Panc1 (cell line): Measurements from ENCODE around the gene ATP1A1. TPM values are rescaled to one million over a fixed set of nuclear protein-coding genes. Genes with fewer than 3 reads are reported as not detected.

Experiments
- ATAC-seq: fragments of 200-7000 bp; cut with Tn5 transposase; 2 replicates; pipeline ENCODE4 v1.9.1; 2020; ENCODE audit warnings: mild to moderate bottlenecking, moderate library complexity
- BruUV-seq: library from RNA; stranded (reverse); fragments of 400-500 nt; replicated peaks from 2 replicates; lab custom pipeline; 2021; lab: Mats Ljungman, UMichigan
- CTCF ChIA-PET: fragments of 300-600 bp; sonication (Branson Sonifier 250); formaldehyde crosslinking; loops from one replicate; lab custom pipeline; 2022; ENCODE audit warnings: antibody characterized with exemption; lab: Charles Lee
- POLR2A ChIA-PET: fragments of 300-600 bp; sonication (Branson Sonifier 250); formaldehyde crosslinking; loops from one replicate; lab custom pipeline; 2022; ENCODE audit warnings: antibody characterized with exemption; lab: Charles Lee
- DNase-seq: peaks from one replicate; pipeline ENCODE4 v3.0.0-alpha.2; 2010; ENCODE audit warnings: low read depth, low spot score
- H3K27ac ChIP-seq: 2 replicates; pipeline ENCODE4 v1.5.1; 2011; ENCODE audit warnings: mild to moderate bottlenecking, low read length, inconsistent platforms
- H3K27me3 ChIP-seq: fragments of 200-500 bp; sonication (Bioruptor generic); 2 replicates; pipeline ENCODE4 v1.6.0; 2014; ENCODE audit warnings: low read length, inconsistent platforms; ENCODE audit not compliant: control insufficient read depth, insufficient read depth
- H3K36me3 ChIP-seq: fragments of 200-500 bp; sonication (Bioruptor generic); 2 replicates; pipeline ENCODE4 v1.5.1; 2014; ENCODE audit warnings: inconsistent platforms, mild to moderate bottlenecking, low read length, moderate library complexity; ENCODE audit not compliant: control insufficient read depth, insufficient read depth
- H3K4me1 ChIP-seq: 2 replicates; pipeline ENCODE4 v1.5.1; 2011; ENCODE audit warnings: inconsistent platforms, mild to moderate bottlenecking, low read length, moderate library complexity; ENCODE audit not compliant: control insufficient read depth, insufficient read depth
- H3K4me3 ChIP-seq, 2 experiments: 2 replicates each; pipeline ENCODE4 v1.5.1; 2011 to 2012; ENCODE audit warnings: low read depth in 2 of 2, low read length in 2 of 2, mild to moderate bottlenecking in 2 of 2, inconsistent platforms in 1 of 2, moderate library complexity in 1 of 2
- H3K9me3 ChIP-seq: fragments of 200-500 bp; sonication (Bioruptor generic); 2 replicates; pipeline ENCODE4 v1.5.1; 2014; ENCODE audit warnings: low read depth, mild to moderate bottlenecking, inconsistent platforms, low read length, moderate library complexity; ENCODE audit not compliant: control insufficient read depth, insufficient read depth
- CTCF ChIP-seq: fragments of 450-650 bp; IDR thresholded peaks from 2 replicates; pipeline ENCODE4 v1.5.1; 2017; ENCODE audit warnings: mild to moderate bottlenecking
- POLR2AphosphoS5 ChIP-seq: IDR thresholded peaks from 2 replicates; pipeline ENCODE4 v1.6.1; 2012; ENCODE audit warnings: mild to moderate bottlenecking, low read depth, low read length, moderate library complexity
- REST ChIP-seq, 2 experiments: IDR thresholded peaks; 2 replicates each; pipeline ENCODE4 v1.6.1; 2011 to 2012; ENCODE audit warnings: low read depth in 2 of 2, control low read depth in 1 of 2, low read length in 1 of 2, mild to moderate bottlenecking in 1 of 2, moderate library complexity in 1 of 2; ENCODE audit not compliant: insufficient read depth in 1 of 2
- SIN3A ChIP-seq: IDR thresholded peaks from 2 replicates; pipeline ENCODE4 v1.6.1; 2012; ENCODE audit warnings: low read depth, mild to moderate bottlenecking, low read length, moderate library complexity, borderline replicate concordance; ENCODE audit not compliant: insufficient read depth
- TCF7L2 ChIP-seq: IDR thresholded peaks from 2 replicates; pipeline ENCODE4 v1.6.1; 2011; ENCODE audit warnings: mild to moderate bottlenecking, low read depth, low read length, inconsistent platforms
- in situ Hi-C: cut with HindIII; loops from 2 replicates; pipeline ENCODE4 v1.10.0; 2016; ENCODE audit warnings: low sequenced_read_pairs, low pct_unique_long_range_greater_than_20kb
- intact Hi-C: fragments of 100-400 bp; cut with micrococcal nuclease; formaldehyde crosslinking; loops from one replicate; pipeline ENCODE4 v1.10.0; 2022; ENCODE audit not compliant: unreplicated experiment
- total RNA-seq: library from RNA; stranded (reverse); gene quantifications from one replicate; pipeline ENCODE4 v1.2.1, GENCODE V29; 2021; ENCODE audit not compliant: unreplicated experiment

Gene ATP1A1
- total RNA-seq, 1 experiment from 2014 or later, result 131 TPM

GRCh38 chr1:116418091-116418830 lies 45.2 kb downstream of the ATP1A1 start:
- Histone ChIP-seq H3K4me1 (peaks cover 4% of the 10 kb centered on the region; the same call in 1 of the 2 replicates), H3K27ac (peak overlapping the region; percentile 95), H3K4me3 (peak overlapping the region; percentile 96), H3K9me3 (no peaks in the 10 kb centered on the region), H3K36me3 (peaks cover 5% of the 10 kb centered on the region; the same call in 1 of the 2 replicates), H3K27me3 (no peaks in the 10 kb centered on the region)
- TF ChIP-seq REST (IDR thresholded peaks at IDR 0.05; ENCODE audit: insufficient read depth in 1 of 2, low read depth in 2 of 2, low read length in 1 of 2), result peak in 1 of 2 experiments; percentile 34; a peak in 1 of 4 replicates
- no peak for TF ChIP-seq CTCF
- TF ChIP-seq POLR2AphosphoS5, result peak; percentile 77
- peak; percentile 66; the same call in 1 of the 2 replicates for TF ChIP-seq SIN3A
- TF ChIP-seq TCF7L2, result no peak
- peak; percentile 10 for DNase-seq
- in situ Hi-C loops (no loop called here), intact Hi-C loops (no loop called here)
- BruUV-seq, result no TSS peak
- POLR2A ChIA-PET, result interaction anchor here (0.5 kb wide), 1 partner anchor 42 kb away, joined by 3 read pairs; no protein-coding TSS in a partner anchor
- CTCF ChIA-PET, result interaction anchor here (1.1 kb wide), 1 partner anchor 67 kb away, joined by 5 read pairs; no protein-coding TSS in a partner anchor
- peak; percentile 96 for ATAC-seq

GRCh38 chr1:116420417-116421200 lies 47.6 kb downstream of the ATP1A1 start:
- in situ Hi-C loops (no loop called here), intact Hi-C loops (no loop called here)
- POLR2A ChIA-PET, result no interaction called here
- no TSS peak for BruUV-seq
- no peak overlapping the region for H3K27ac ChIP-seq
- no peak overlapping the region for H3K4me3 ChIP-seq
- TF ChIP-seq SIN3A (no peak), REST (IDR thresholded peaks at IDR 0.05; ENCODE audit: insufficient read depth in 1 of 2, low read depth in 2 of 2, low read length in 1 of 2) (no peak), TCF7L2 (no peak), CTCF (no peak), POLR2AphosphoS5 (no peak)
- peaks cover 5% of the 10 kb centered on the region; the same call in 1 of the 2 replicates for H3K36me3 ChIP-seq
- H3K27me3 ChIP-seq, result no peaks in the 10 kb centered on the region
- DNase-seq (no peak), ATAC-seq (no peak)
- peaks cover 4% of the 10 kb centered on the region; the same call in 1 of the 2 replicates for H3K4me1 ChIP-seq
- CTCF ChIA-PET, result no interaction called here
- H3K9me3 ChIP-seq, result no peaks in the 10 kb centered on the region
